Activated CD8-positive, alpha-beta T cell treated with anti-CD3 and anti-CD28 coated beads for 36 hours (primary cell): ENCODE data around the gene TEX29. TPM values are rescaled to one million over a fixed set of nuclear protein-coding genes. Genes with fewer than 3 reads are reported as not detected.

Experiments used
- ATAC-seq: fragments of 200-7000 bp; cut with Tn5 transposase; one replicate; pipeline ENCODE4 v1.10.0; 2021; ENCODE audit warnings: mild to moderate bottlenecking, moderate library complexity
- CTCF ChIA-PET: fragments of 350-600 bp; sonication (Branson Sonifier 250); formaldehyde crosslinking; loops from one replicate; lab custom pipeline; 2021; ENCODE audit warnings: antibody characterized with exemption; lab: Charles Lee
- POLR2A ChIA-PET: fragments of 350-600 bp; sonication (Branson Sonifier 250); formaldehyde crosslinking; loops from one replicate; lab custom pipeline; 2021; ENCODE audit warnings: antibody characterized with exemption; lab: Charles Lee
- DNase-seq: peaks from one replicate; pipeline ENCODE4 v3.0.0-alpha.2; 2020
- H3K27ac Mint-ChIP-seq: one replicate; pipeline ENCODE4 v1.8.0; 2021; ENCODE audit warnings: mild to moderate bottlenecking, mixed read lengths
- H3K27me3 Mint-ChIP-seq: one replicate; pipeline ENCODE4 v1.8.0; 2021; ENCODE audit warnings: mixed read lengths
- H3K36me3 Mint-ChIP-seq: one replicate; pipeline ENCODE4 v1.8.0; 2021; ENCODE audit warnings: low read depth, mixed read lengths
- H3K4me1 Mint-ChIP-seq: one replicate; pipeline ENCODE4 v1.8.0; 2021; ENCODE audit warnings: low read depth, mixed read lengths
- H3K4me3 Mint-ChIP-seq: one replicate; pipeline ENCODE4 v1.8.0; 2021; ENCODE audit warnings: mild to moderate bottlenecking, moderate library complexity, mixed read lengths
- H3K9me3 Mint-ChIP-seq: one replicate; pipeline ENCODE4 v1.8.0; 2021; ENCODE audit warnings: mixed read lengths
- CTCF ChIP-seq: fragments of 200-600 bp; IDR thresholded peaks from one replicate; pipeline ENCODE4 v1.8.0; 2022; ENCODE audit warnings: antibody characterized with exemption, mild to moderate bottlenecking
- intact Hi-C: fragments of 100-400 bp; cut with micrococcal nuclease; formaldehyde crosslinking; loops from one replicate; pipeline ENCODE4 v1.10.0; 2022
- total RNA-seq, 2 experiments: library from RNA; stranded (reverse); gene quantifications; one replicate each; pipeline ENCODE4 v1.2.3, GENCODE V29; 2021

The TEX29 gene
- total RNA-seq, 2 experiments from 2014 or later, result 0.50 to 0.67 TPM

- intact Hi-C loops, result no loop called here
- DNase-seq (no peak), ATAC-seq (no peak)
- Mint-ChIP-seq H3K9me3 (no peaks in the 10 kb centered on the region), H3K27ac (peak overlapping the region; percentile 84), H3K27me3 (no peaks in the 10 kb centered on the region), H3K4me1 (peaks cover 10% of the 10 kb centered on the region), H3K36me3 (no peaks in the 10 kb centered on the region), H3K4me3 (no peak overlapping the region)
- ChIA-PET CTCF (no interaction called here), POLR2A (no interaction called here)
- TF ChIP-seq CTCF, result no peak
Observed at GRCh38 chr13:111324736-111325135, 4.3 kb downstream of the TEX29 start.

GRCh38 chr13:111325146-111325890 lies 4.9 kb downstream of the TEX29 start:
- Mint-ChIP-seq H3K4me3 (no peak overlapping the region), H3K36me3 (no peaks in the 10 kb centered on the region), H3K9me3 (no peaks in the 10 kb centered on the region), H3K27ac (no peak overlapping the region), H3K27me3 (no peaks in the 10 kb centered on the region), H3K4me1 (peaks cover 10% of the 10 kb centered on the region)
- ChIA-PET POLR2A (no interaction called here), CTCF (no interaction called here)
- ATAC-seq, result no peak
- TF ChIP-seq CTCF, result no peak
- intact Hi-C loops, result no loop called here
- no peak for DNase-seq

DNA sequence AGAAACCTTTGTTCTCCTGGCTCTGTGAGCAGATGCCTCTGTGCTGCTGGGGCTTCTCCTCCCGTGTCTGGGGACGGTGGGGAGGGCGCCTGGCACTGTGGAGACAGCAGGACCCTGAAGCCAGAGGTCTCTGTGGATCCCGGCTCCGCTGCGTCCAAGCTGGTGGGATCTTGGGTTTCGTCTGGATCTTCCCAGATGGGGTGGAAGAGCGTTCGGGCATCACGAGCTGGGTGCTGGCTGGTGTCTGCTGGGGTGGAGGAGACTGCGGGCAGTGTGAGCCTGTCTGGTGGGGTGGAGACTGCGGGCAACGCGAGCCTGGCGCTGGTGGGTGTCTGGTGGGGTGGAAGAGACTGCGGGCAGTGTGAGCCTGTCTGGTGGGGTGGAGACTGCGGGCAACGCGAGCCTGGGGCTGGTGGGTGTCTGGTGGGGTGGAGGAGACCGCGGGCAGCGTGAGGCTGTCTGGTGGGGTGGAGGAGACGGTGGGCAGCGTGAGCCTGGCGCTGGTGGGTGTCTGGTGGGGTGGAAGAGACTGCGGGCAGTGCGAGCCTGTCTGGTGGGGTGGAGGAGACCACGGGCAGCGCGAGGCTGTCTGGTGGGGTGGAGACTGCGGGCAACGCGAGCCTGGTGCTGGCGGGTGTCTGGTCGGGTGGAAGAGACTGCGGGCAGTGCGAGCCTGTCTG lies 5.6 kb downstream of the TEX29 start:
- no peaks in the 10 kb centered on the region for H3K36me3 Mint-ChIP-seq

GRCh38 chr13:111326621-111326965 lies 6.2 kb downstream of the TEX29 start:
- POLR2A ChIA-PET, result no interaction called here
- DNase-seq, result no peak
- intact Hi-C loops, result no loop called here
- CTCF ChIA-PET, result no interaction called here
- H3K27me3 Mint-ChIP-seq, result no peaks in the 10 kb centered on the region
- no peak for TF ChIP-seq CTCF
- no peak overlapping the region for H3K27ac Mint-ChIP-seq
- no peak for ATAC-seq
- H3K9me3 Mint-ChIP-seq, result no peaks in the 10 kb centered on the region
- no peak overlapping the region for H3K4me3 Mint-ChIP-seq
- no peaks in the 10 kb centered on the region for H3K36me3 Mint-ChIP-seq
- peaks cover 10% of the 10 kb centered on the region for H3K4me1 Mint-ChIP-seq

More for the DNA sequence above, 5.6 kb downstream of the TEX29 start:
- Mint-ChIP-seq H3K4me3 (no peak overlapping the region), H3K27ac (no peak overlapping the region), H3K9me3 (no peaks in the 10 kb centered on the region), H3K4me1 (peaks cover 10% of the 10 kb centered on the region), H3K27me3 (no peaks in the 10 kb centered on the region)
- CTCF ChIA-PET, result no interaction called here
- no peak for TF ChIP-seq CTCF
- intact Hi-C loops, result no loop called here
- POLR2A ChIA-PET, result no interaction called here
- DNase-seq (no peak), ATAC-seq (no peak)

GRCh38 chr13:111326981-111327642 lies 6.7 kb downstream of the TEX29 start:
- H3K4me3 Mint-ChIP-seq, result no peak overlapping the region
- ATAC-seq (no peak), DNase-seq (no peak)
- no peaks in the 10 kb centered on the region for H3K27me3 Mint-ChIP-seq
- intact Hi-C loops, result no loop called here
- CTCF ChIA-PET, result no interaction called here
- POLR2A ChIA-PET, result no interaction called here
- no peaks in the 10 kb centered on the region for H3K36me3 Mint-ChIP-seq
- H3K9me3 Mint-ChIP-seq, result no peaks in the 10 kb centered on the region
- H3K27ac Mint-ChIP-seq, result no peak overlapping the region
- H3K4me1 Mint-ChIP-seq, result peaks cover 10% of the 10 kb centered on the region
- TF ChIP-seq CTCF, result no peak
